AG09309 (cell line): Measurements from ENCODE around the gene FHAD1.
"Not testable (repeated sequence)": the region's sequence is repeated elsewhere in the genome, so short reads cannot be mapped to it uniquely, and the experiment has no call there.

Source experiments
- DNase-seq: peaks from one replicate; pipeline ENCODE4 v3.0.0-alpha.2; 2010; ENCODE audit warnings: low read depth
- H3K4me3 ChIP-seq: 2 replicates; pipeline ENCODE4 v1.5.1; 2011; ENCODE audit warnings: mild to moderate bottlenecking, low read depth, low read length, moderate library complexity; ENCODE audit not compliant: control insufficient read depth
- CTCF ChIP-seq: IDR thresholded peaks from 2 replicates; pipeline ENCODE4 v1.5.1; 2011; ENCODE audit warnings: mild to moderate bottlenecking, low read depth, low read length, inconsistent platforms; ENCODE audit not compliant: insufficient read depth, control insufficient read depth; ENCODE audit errors: missing control alignments

The FHAD1 gene

GRCh38 chr1:15299806-15300205 is 52.8 kb downstream of the FHAD1 start:
- no peak overlapping the region for H3K4me3 ChIP-seq
- TF ChIP-seq CTCF: no peak
- DNase-seq: no peak

DNA sequence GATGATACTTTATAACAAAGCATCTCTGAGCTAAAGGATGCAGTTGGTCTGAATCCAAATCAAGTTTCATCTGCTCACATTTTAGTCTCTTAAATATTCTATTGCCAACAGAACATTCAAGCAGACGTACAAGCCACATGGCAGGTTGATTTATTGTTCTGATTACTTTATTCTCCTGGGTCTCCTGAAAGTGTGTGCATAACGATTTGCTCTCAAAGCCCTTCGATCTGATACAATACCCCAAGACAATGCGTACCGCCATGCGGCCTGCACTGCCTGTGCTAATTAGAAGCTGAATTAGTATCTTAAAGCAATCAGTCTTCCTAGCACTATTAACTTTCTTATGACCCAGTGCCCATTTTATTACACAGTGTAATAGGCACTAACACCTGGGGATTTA is 56.9 kb downstream of the FHAD1 start:
- no peak for DNase-seq
- TF ChIP-seq CTCF: no peak
- H3K4me3 ChIP-seq: no peak overlapping the region

DNA sequence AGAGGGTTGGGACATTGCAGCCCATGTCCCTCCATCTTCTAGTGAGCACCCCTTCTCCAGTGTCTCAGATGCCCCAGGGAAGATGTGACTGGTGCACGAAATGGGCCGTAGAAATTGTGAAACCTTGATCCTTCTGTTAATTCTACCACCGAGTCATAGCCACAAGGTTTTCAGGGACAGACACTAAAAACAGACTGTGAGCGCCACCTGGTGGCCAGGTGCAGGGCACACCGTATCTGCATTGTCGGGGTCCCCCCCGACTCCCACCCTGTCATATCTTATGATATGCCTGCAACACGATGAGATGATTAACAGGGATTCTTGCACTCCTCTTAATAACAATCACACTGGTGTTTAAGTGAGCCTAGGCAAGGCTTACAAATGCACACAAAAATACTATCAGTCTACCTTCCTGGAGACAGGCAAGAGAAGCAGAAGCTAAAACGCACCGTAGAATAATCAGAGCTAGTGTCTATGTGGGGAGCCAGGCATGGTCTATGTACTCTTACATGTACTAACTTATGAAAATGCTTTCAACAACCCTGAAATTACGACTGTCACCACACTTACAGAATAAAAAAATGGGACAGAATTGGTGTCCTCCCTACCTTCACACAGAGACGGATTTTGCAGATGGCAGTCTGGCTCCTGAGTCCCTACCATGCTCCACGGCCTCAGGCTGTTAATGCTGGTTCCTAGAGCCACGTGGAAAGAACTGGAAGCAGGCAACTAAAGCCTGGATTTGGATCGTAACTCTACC is 57.9 kb downstream of the FHAD1 start:
- no peak for DNase-seq
- TF ChIP-seq CTCF: peak; percentile 82
- H3K4me3 ChIP-seq: peak overlapping the region; percentile 8

DNA sequence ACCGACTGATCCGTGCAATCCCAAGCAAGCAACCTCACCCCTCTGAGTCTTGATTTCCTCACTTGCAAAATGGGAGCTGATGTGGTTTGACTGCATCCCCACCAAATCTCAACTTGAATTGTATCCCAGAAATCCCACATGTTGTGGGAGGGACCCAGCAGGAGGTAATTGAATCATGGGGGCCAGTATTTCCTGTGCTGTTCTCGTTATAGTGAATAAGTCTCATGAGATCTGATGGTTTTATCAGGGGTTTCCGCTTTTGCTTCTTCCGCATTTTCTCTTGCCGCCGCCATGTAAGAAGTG is 58.4 kb downstream of the FHAD1 start:
- H3K4me3 ChIP-seq: peak overlapping the region; percentile 17
- TF ChIP-seq CTCF: no peak
- DNase-seq: peak; percentile 68

GRCh38 chr1:15306352-15306751 is 59.3 kb downstream of the FHAD1 start:
- H3K4me3 ChIP-seq: not testable (repeated sequence)

GRCh38 chr1:15308135-15308534 is 61.1 kb downstream of the FHAD1 start:
- DNase-seq: no peak
- no peak for TF ChIP-seq CTCF
- H3K4me3 ChIP-seq: no peak overlapping the region

More at GRCh38 chr1:15306352-15306751, 59.3 kb downstream of the FHAD1 start:
- DNase-seq: not testable (repeated sequence)

DNA sequence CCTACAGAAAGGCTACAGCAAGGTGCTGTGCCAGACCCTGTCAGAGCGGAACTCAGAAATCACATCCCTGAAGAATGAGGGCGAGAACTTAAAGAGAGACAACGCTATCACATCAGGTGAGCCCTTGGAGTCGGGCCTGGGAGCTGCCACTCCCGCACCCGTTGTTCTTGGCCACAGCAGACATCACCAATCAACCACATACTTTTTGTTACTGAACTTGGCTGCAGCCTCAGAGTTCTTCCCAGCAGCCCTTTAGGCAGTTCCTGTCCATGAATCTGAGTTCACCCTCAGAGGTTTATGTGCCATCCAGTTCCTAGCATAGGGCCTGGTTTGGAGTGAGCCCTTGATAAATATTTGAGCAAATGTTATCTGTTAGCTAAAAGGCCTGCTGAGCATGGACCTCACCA is 61.6 kb downstream of the FHAD1 start:
- no peak for DNase-seq
- no peak overlapping the region for H3K4me3 ChIP-seq
- TF ChIP-seq CTCF: no peak
